ENCODE results near the gene NOTCH2. TPM values are rescaled to one million over a fixed set of nuclear protein-coding genes. Genes with fewer than 3 reads are reported as not detected.

NOTCH2 gene
- total and polyA plus RNA-seq, 4 donors: 8.7 to 55.3 (median 27.4) TPM

Other genes with a start within 250 kb of the NOTCH2 start
- gene ADAM30, start 173.1 kb downstream of the NOTCH2 start, total RNA-seq: not detected
- not detected for gene ADAM30, start 173.1 kb downstream of the NOTCH2 start, polyA plus RNA-seq
- gene SEC22B, start 106.9 kb upstream of the NOTCH2 start, total RNA-seq: 10 to 100 TPM; 11.5 to 33.0 TPM
- 10 to 100 TPM; 17.2 to 27.6 TPM for gene SEC22B, start 106.9 kb upstream of the NOTCH2 start, polyA plus RNA-seq